Activated CD8-positive, alpha-beta T cell treated with anti-CD3 and anti-CD28 coated beads, Interleukin-2, amount 10 ng/mL, durations not matched to agents 7 days and 5 days (primary cell): ENCODE results near the gene KLHL4. TPM values are rescaled to one million over a fixed set of nuclear protein-coding genes. Genes with fewer than 3 reads are reported as not detected.
"Not testable (repeated sequence)": the region's sequence is repeated elsewhere in the genome, so short reads cannot be mapped to it uniquely, and the experiment has no call there.

Source experiments
- ATAC-seq: fragments of 150-1000 bp; cut with Tn5 transposase; one replicate; pipeline ENCODE4 v1.10.0; 2021; ENCODE audit warnings: moderate library complexity
- CTCF ChIA-PET: fragments of 350-600 bp; sonication (Branson Sonifier 250); formaldehyde crosslinking; loops from one replicate; lab custom pipeline; 2021; ENCODE audit warnings: antibody characterized with exemption; lab: Charles Lee
- POLR2A ChIA-PET: fragments of 350-600 bp; sonication (Branson Sonifier 250); formaldehyde crosslinking; loops from one replicate; lab custom pipeline; 2021; ENCODE audit warnings: antibody characterized with exemption; lab: Charles Lee
- DNase-seq: peaks from one replicate; pipeline ENCODE4 v3.0.0-alpha.2; 2020
- H3K27ac Mint-ChIP-seq: one replicate; pipeline ENCODE4 v1.8.0; 2021; ENCODE audit warnings: mild to moderate bottlenecking, mixed read lengths
- H3K27me3 Mint-ChIP-seq: one replicate; pipeline ENCODE4 v1.8.0; 2021; ENCODE audit warnings: low read depth, mixed read lengths
- H3K36me3 Mint-ChIP-seq: one replicate; pipeline ENCODE4 v1.8.0; 2021; ENCODE audit warnings: low read depth, mixed read lengths
- H3K4me1 Mint-ChIP-seq: one replicate; pipeline ENCODE4 v1.8.0; 2021; ENCODE audit warnings: low read depth, mixed read lengths
- H3K4me3 Mint-ChIP-seq: one replicate; pipeline ENCODE4 v1.8.0; 2021; ENCODE audit warnings: mild to moderate bottlenecking, mixed read lengths
- H3K9me3 Mint-ChIP-seq: one replicate; pipeline ENCODE4 v1.8.0; 2022; ENCODE audit warnings: mixed read lengths; ENCODE audit not compliant: insufficient read depth
- total RNA-seq, 2 experiments: library from RNA; stranded (reverse); gene quantifications; one replicate each; pipeline ENCODE4 v1.2.3, GENCODE V29; 2021

The KLHL4 gene
- total RNA-seq, 2 experiments from 2014 or later, result not detected

GRCh38 chrX:87664381-87664780 is 146.8 kb downstream of the KLHL4 start:
- H3K27me3 Mint-ChIP-seq, result no peaks in the 10 kb centered on the region
- H3K4me3 Mint-ChIP-seq, result no peak overlapping the region
- ATAC-seq (no peak), DNase-seq (no peak)
- H3K9me3 Mint-ChIP-seq, result no peaks in the 10 kb centered on the region
- POLR2A ChIA-PET, result no interaction called here
- H3K36me3 Mint-ChIP-seq, result no peaks in the 10 kb centered on the region
- CTCF ChIA-PET, result no interaction called here
- H3K27ac Mint-ChIP-seq, result no peak overlapping the region
- H3K4me1 Mint-ChIP-seq, result no peaks in the 10 kb centered on the region

GRCh38 chrX:87679849-87680248 is 162.2 kb downstream of the KLHL4 start:
- ChIA-PET POLR2A (no interaction called here), CTCF (no interaction called here)
- no peaks in the 10 kb centered on the region for H3K4me1 Mint-ChIP-seq
- no peak overlapping the region for H3K4me3 Mint-ChIP-seq
- H3K36me3 Mint-ChIP-seq, result no peaks in the 10 kb centered on the region
- no peak for DNase-seq
- H3K27me3 Mint-ChIP-seq, result no peaks in the 10 kb centered on the region
- peaks cover 4% of the 10 kb centered on the region for H3K9me3 Mint-ChIP-seq
- no peak overlapping the region for H3K27ac Mint-ChIP-seq
- ATAC-seq, result no peak

- ChIA-PET POLR2A (no interaction called here), CTCF (no interaction called here)
- H3K27me3 Mint-ChIP-seq, result no peaks in the 10 kb centered on the region
- no peak overlapping the region for H3K27ac Mint-ChIP-seq
- H3K36me3 Mint-ChIP-seq, result no peaks in the 10 kb centered on the region
- DNase-seq (no peak), ATAC-seq (no peak)
- H3K9me3 Mint-ChIP-seq, result no peaks in the 10 kb centered on the region
- H3K4me3 Mint-ChIP-seq, result no peak overlapping the region
- H3K4me1 Mint-ChIP-seq, result no peaks in the 10 kb centered on the region
Measured at GRCh38 chrX:87687703-87688102, 170.1 kb downstream of the KLHL4 start.

GRCh38 chrX:87688113-87688748 is 170.6 kb downstream of the KLHL4 start:
- H3K9me3 Mint-ChIP-seq, CTCF ChIA-PET, H3K27ac Mint-ChIP-seq, DNase-seq, POLR2A ChIA-PET, H3K4me3 Mint-ChIP-seq, H3K4me1 Mint-ChIP-seq, H3K36me3 Mint-ChIP-seq, H3K27me3 Mint-ChIP-seq, ATAC-seq: not testable (repeated sequence)

GRCh38 chrX:87689218-87689617 is 171.6 kb downstream of the KLHL4 start:
- CTCF ChIA-PET, H3K9me3 Mint-ChIP-seq, H3K27ac Mint-ChIP-seq, H3K36me3 Mint-ChIP-seq, ATAC-seq, H3K4me1 Mint-ChIP-seq, H3K27me3 Mint-ChIP-seq, H3K4me3 Mint-ChIP-seq, DNase-seq, POLR2A ChIA-PET: not testable (repeated sequence)

- no peak for ATAC-seq
- H3K9me3 Mint-ChIP-seq, result no peaks in the 10 kb centered on the region
- CTCF ChIA-PET, result no interaction called here
- H3K27ac Mint-ChIP-seq, result no peak overlapping the region
- no peak for DNase-seq
- H3K4me3 Mint-ChIP-seq, result no peak overlapping the region
- no peaks in the 10 kb centered on the region for H3K36me3 Mint-ChIP-seq
- POLR2A ChIA-PET, result no interaction called here
- no peaks in the 10 kb centered on the region for H3K27me3 Mint-ChIP-seq
- H3K4me1 Mint-ChIP-seq, result no peaks in the 10 kb centered on the region
Measured at GRCh38 chrX:87693204-87693603, 175.6 kb downstream of the KLHL4 start.

GRCh38 chrX:87697409-87697808 is 179.8 kb downstream of the KLHL4 start:
- Mint-ChIP-seq H3K4me1 (no peaks in the 10 kb centered on the region), H3K27ac (no peak overlapping the region), H3K4me3 (no peak overlapping the region), H3K9me3 (no peaks in the 10 kb centered on the region), H3K27me3 (no peaks in the 10 kb centered on the region), H3K36me3 (no peaks in the 10 kb centered on the region)
- POLR2A ChIA-PET, result no interaction called here
- DNase-seq (no peak), ATAC-seq (no peak)
- CTCF ChIA-PET, result no interaction called here

GRCh38 chrX:87702795-87703194 is 185.2 kb downstream of the KLHL4 start:
- Mint-ChIP-seq H3K4me3 (no peak overlapping the region), H3K4me1 (no peaks in the 10 kb centered on the region), H3K9me3 (no peaks in the 10 kb centered on the region), H3K36me3 (no peaks in the 10 kb centered on the region), H3K27ac (no peak overlapping the region), H3K27me3 (no peaks in the 10 kb centered on the region)
- ChIA-PET POLR2A (no interaction called here), CTCF (no interaction called here)
- DNase-seq (no peak), ATAC-seq (no peak)

- POLR2A ChIA-PET, H3K36me3 Mint-ChIP-seq, CTCF ChIA-PET, H3K27ac Mint-ChIP-seq, ATAC-seq, H3K4me3 Mint-ChIP-seq, H3K4me1 Mint-ChIP-seq, H3K9me3 Mint-ChIP-seq, H3K27me3 Mint-ChIP-seq, DNase-seq: not testable (repeated sequence)
Measured at GRCh38 chrX:87703469-87703868, 185.9 kb downstream of the KLHL4 start.

- Mint-ChIP-seq H3K9me3 (no peaks in the 10 kb centered on the region), H3K4me3 (no peak overlapping the region), H3K27ac (no peak overlapping the region), H3K36me3 (no peaks in the 10 kb centered on the region), H3K4me1 (no peaks in the 10 kb centered on the region), H3K27me3 (no peaks in the 10 kb centered on the region)
- ATAC-seq (no peak), DNase-seq (no peak)
- POLR2A ChIA-PET, result no interaction called here
- CTCF ChIA-PET, result no interaction called here
Measured at GRCh38 chrX:87706134-87706533, 188.5 kb downstream of the KLHL4 start.

GRCh38 chrX:87710580-87710979 is 193.0 kb downstream of the KLHL4 start:
- CTCF ChIA-PET, result no interaction called here
- Mint-ChIP-seq H3K27me3 (no peaks in the 10 kb centered on the region), H3K27ac (no peak overlapping the region), H3K36me3 (no peaks in the 10 kb centered on the region), H3K9me3 (no peaks in the 10 kb centered on the region), H3K4me3 (no peak overlapping the region), H3K4me1 (no peaks in the 10 kb centered on the region)
- DNase-seq (no peak), ATAC-seq (no peak)
- POLR2A ChIA-PET, result no interaction called here
